IMR-90 (cell line): ENCODE data around the gene HNMT.

Experiments used
- BHLHE40 ChIP-seq: fragments of 150-350 bp; IDR thresholded peaks from 2 replicates; pipeline ENCODE4 v1.6.1; 2016; ENCODE audit warnings: mild to moderate bottlenecking, low read depth, low read length
- CHD1 ChIP-seq: IDR thresholded peaks from 2 replicates; pipeline ENCODE4 v1.6.1; 2012; ENCODE audit warnings: low read depth, low read length, improper control_type of control experiment
- CTCF ChIP-seq: conservative IDR thresholded peaks from 2 replicates; pipeline ENCODE4 v1.5.1; 2012; ENCODE audit warnings: mild to moderate bottlenecking, low read depth, low read length, improper control_type of control experiment
- MAFK ChIP-seq: IDR thresholded peaks from 2 replicates; pipeline ENCODE4 v1.6.1; 2012; ENCODE audit warnings: low read depth, low read length, improper control_type of control experiment
- MXI1 ChIP-seq: IDR thresholded peaks from 2 replicates; pipeline ENCODE4 v1.6.1; 2012; ENCODE audit warnings: low read depth, mild to moderate bottlenecking, low read length, moderate library complexity, borderline replicate concordance
- POLR2A ChIP-seq: IDR thresholded peaks from 2 replicates; pipeline ENCODE4 v1.6.1; 2012; ENCODE audit warnings: mild to moderate bottlenecking, low read depth, low read length
- SMC3 ChIP-seq: fragments of 150-350 bp; IDR thresholded peaks from 2 replicates; pipeline ENCODE4 v1.6.1; 2016; ENCODE audit warnings: low read depth, mild to moderate bottlenecking, antibody characterized with exemption, low read length, moderate library complexity

GRCh38 chr2:138016351-138017087, 52.2 kb downstream of the HNMT start:
- TF ChIP-seq CTCF, result no peak
- TF ChIP-seq MAFK, result no peak
- no peak for TF ChIP-seq CHD1
- no peak for TF ChIP-seq POLR2A
- TF ChIP-seq SMC3, result no peak
- no peak for TF ChIP-seq MXI1
- TF ChIP-seq BHLHE40, result no peak
